B cell (primary cell): Measurements from ENCODE around the gene KIF1A. TPM values are rescaled to one million over a fixed set of nuclear protein-coding genes. Genes with fewer than 3 reads are reported as not detected.

Experiments
- ATAC-seq: fragments of 200-7000 bp; cut with Tn5 transposase; one replicate; pipeline ENCODE4 v1.10.0; 2021; ENCODE audit warnings: low read depth, mild to moderate bottlenecking, moderate number of reproducible peaks, moderate library complexity
- CTCF ChIA-PET: fragments of 350-600 bp; sonication (Branson Sonifier 250); formaldehyde crosslinking; loops from one replicate; lab custom pipeline; 2021; ENCODE audit warnings: antibody characterized with exemption, inconsistent platforms; lab: Charles Lee
- POLR2A ChIA-PET: fragments of 350-600 bp; sonication (Branson Sonifier 250); formaldehyde crosslinking; loops from one replicate; lab custom pipeline; 2021; ENCODE audit warnings: antibody characterized with exemption; lab: Charles Lee
- DNase-seq: peaks from one replicate; pipeline ENCODE4 v3.0.0; 2013
- H2AFZ ChIP-seq: 2 replicates; pipeline ENCODE4 v1.6.1; 2012; ENCODE audit warnings: mild to moderate bottlenecking, low read depth, low read length; ENCODE audit not compliant: insufficient read depth, poor library complexity, severe bottlenecking
- H3K27ac ChIP-seq, 2 donors: 1 replicate in 1 of 2; 2 replicates in 1 of 2; pipeline ENCODE4 v1.5.1; 2012 to 2013; ENCODE audit warnings: low read length in 2 of 2, mild to moderate bottlenecking in 2 of 2, moderate library complexity in 1 of 2
- H3K27me3 ChIP-seq, 4 experiments: fragments of 200-600 bp in 1 of 4; sonication (generic) in 1 of 4; replicated peaks in 1 of 4; 1 replicate in 2 of 4; 2 replicates in 2 of 4; pipeline versions ENCODE4 v1.6.1 to v1.7.0; 2013 to 2016; ENCODE audit warnings: low read length in 3 of 4, mild to moderate bottlenecking in 2 of 4, mixed read lengths in 1 of 4, moderate library complexity in 1 of 4; ENCODE audit not compliant: insufficient read depth in 4 of 4, control insufficient read depth in 3 of 4; ENCODE audit errors: control extremely low read depth in 1 of 4
- H3K36me3 ChIP-seq, 2 experiments: replicated peaks in 1 of 2; 1 replicate in 1 of 2; 2 replicates in 1 of 2; pipeline versions ENCODE4 v1.6.1 to v1.7.1; 2013; ENCODE audit warnings: low read length in 1 of 2; ENCODE audit not compliant: insufficient read depth in 2 of 2, control insufficient read depth in 1 of 2; ENCODE audit errors: control extremely low read depth in 1 of 2, extremely low read depth in 1 of 2
- H3K4me1 ChIP-seq, 2 donors: fragments of 200-600 bp in 1 of 2; sonication (generic) in 1 of 2; 1 replicate in 1 of 2; 2 replicates in 1 of 2; pipeline versions ENCODE4 v1.5.1 to v1.6.1; 2013 to 2017; ENCODE audit warnings: low read length in 2 of 2; ENCODE audit not compliant: control insufficient read depth in 2 of 2, insufficient read depth in 2 of 2
- H3K4me2 ChIP-seq: replicated peaks from 2 replicates; pipeline ENCODE3; 2012; ENCODE audit warnings: mild to moderate bottlenecking, low read depth, low read length; ENCODE audit not compliant: poor library complexity, severe bottlenecking
- H3K4me3 ChIP-seq, 5 experiments: fragments of 200-600 bp in 1 of 5; sonication (generic) in 1 of 5; 1 replicate in 3 of 5; 2 replicates in 2 of 5; pipeline versions ENCODE4 v1.5.1 to v1.7.0; 2011 to 2016; ENCODE audit warnings: low read length in 4 of 5, mild to moderate bottlenecking in 4 of 5, low read depth in 2 of 5, control low read depth in 1 of 5, moderate library complexity in 1 of 5; ENCODE audit not compliant: insufficient read depth in 1 of 5; ENCODE audit errors: control extremely low read depth in 1 of 5, extremely low read depth in 1 of 5
- H3K79me2 ChIP-seq: fragments of 200-600 bp; sonication (generic); one replicate; pipeline ENCODE4 v1.6.0; 2016; ENCODE audit warnings: low read length; ENCODE audit not compliant: control insufficient read depth, insufficient read depth
- H3K9ac ChIP-seq: fragments of 200-600 bp; sonication (generic); 2 replicates; pipeline ENCODE4 v1.6.1; 2017; ENCODE audit warnings: mild to moderate bottlenecking, low read length, moderate library complexity
- H3K9me3 ChIP-seq, 3 donors: one replicate each; pipeline versions ENCODE4 v1.6.1 to v1.7.1; 2013; ENCODE audit warnings: low read length in 2 of 3; ENCODE audit not compliant: control insufficient read depth in 2 of 3, insufficient read depth in 1 of 3; ENCODE audit errors: control extremely low read depth in 1 of 3
- H4K20me1 ChIP-seq: 2 replicates; pipeline ENCODE4 v1.6.0; 2012; ENCODE audit warnings: mild to moderate bottlenecking, low read length; ENCODE audit not compliant: insufficient read depth, control insufficient read depth, poor library complexity, severe bottlenecking
- H3K27ac Mint-ChIP-seq: one replicate; pipeline ENCODE4 v1.8.0; 2021; ENCODE audit warnings: mixed read lengths
- H3K27me3 Mint-ChIP-seq: one replicate; pipeline ENCODE4 v1.8.0; 2021; ENCODE audit warnings: mixed read lengths
- H3K4me1 Mint-ChIP-seq: one replicate; pipeline ENCODE4 v1.8.0; 2021; ENCODE audit warnings: mixed read lengths
- H3K4me3 Mint-ChIP-seq: one replicate; pipeline ENCODE4 v1.8.0; 2021; ENCODE audit warnings: mixed read lengths
- H3K9me3 Mint-ChIP-seq: one replicate; pipeline ENCODE4 v1.8.0; 2022; ENCODE audit warnings: mixed read lengths; ENCODE audit not compliant: insufficient read depth
- CTCF ChIP-seq: fragments of 200-600 bp; IDR thresholded peaks from one replicate; pipeline ENCODE4 v1.8.0; 2022; ENCODE audit warnings: antibody characterized with exemption, mild to moderate bottlenecking
- EZH2 ChIP-seq: IDR thresholded peaks from 2 replicates; pipeline ENCODE4 v1.6.1; 2012; ENCODE audit warnings: borderline replicate concordance, low read depth, mild to moderate bottlenecking, moderate library complexity, low read length; ENCODE audit not compliant: insufficient read depth, poor library complexity, severe bottlenecking
- WGBS: methylation state at CpG from one replicate; pipeline ENCODE4 v1.1.5; 2013; ENCODE audit warnings: missing lambda C conversion rate; ENCODE audit not compliant: insufficient coverage; 5-methylcytosine and 5-hydroxymethylcytosine counted together
- intact Hi-C: fragments of 100-400 bp; cut with micrococcal nuclease; formaldehyde crosslinking; loops from one replicate; pipeline ENCODE4 v1.10.0; 2022
- polyA plus RNA-seq: library from polyadenylated mRNA; depleted of rRNA; stranded (reverse); fragments of >200 nt; gene quantifications from 2 replicates; pipeline ENCODE4 v1.2.3, GENCODE V29; 2012
- total RNA-seq, 2 donors: library from RNA; stranded (reverse); fragments of 120-200 nt in 1 of 2; gene quantifications; 1 replicate in 1 of 2; 2 replicates in 1 of 2; pipeline versions ENCODE4 v1.2.3 to v1.2.4, GENCODE V29; 2013 to 2022

Gene KIF1A
- total and polyA plus RNA-seq, 2 donors (not counting 1 experiment from before 2014, with no cell fraction given): not detected

DNA sequence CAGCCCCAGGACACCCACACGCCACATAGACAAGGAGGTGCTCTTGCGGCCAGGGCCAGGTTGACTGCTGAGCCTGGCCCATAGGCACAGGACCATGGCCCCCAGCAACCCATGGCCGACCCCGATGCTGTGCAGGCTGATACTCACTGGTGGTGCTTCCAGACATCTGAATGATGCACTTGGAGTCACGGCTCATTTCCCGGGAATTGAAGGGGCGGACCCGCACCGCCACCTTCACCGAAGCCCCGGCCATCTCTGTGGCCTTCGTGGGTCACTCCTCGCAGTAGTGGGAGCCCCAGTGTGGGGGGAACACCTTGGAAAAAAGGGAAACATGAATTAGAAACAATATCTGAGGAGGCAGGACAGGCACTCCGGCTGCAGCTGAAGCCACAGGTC, 22.5 kb downstream of the KIF1A start:
- no peak overlapping the region for H3K4me3 Mint-ChIP-seq
- H3K4me3 ChIP-seq: no peak overlapping the region
- no peak overlapping the region for H2AFZ ChIP-seq
- no peaks in the 10 kb centered on the region for H3K4me1 Mint-ChIP-seq
- no peaks in the 10 kb centered on the region for H3K9me3 Mint-ChIP-seq
- H4K20me1 ChIP-seq: no peaks in the 10 kb centered on the region
- no peaks in the 10 kb centered on the region for H3K4me1 ChIP-seq
- H3K4me2 ChIP-seq: no peak overlapping the region
- H3K79me2 ChIP-seq: no peaks in the 10 kb centered on the region
- DNase-seq: no peak
- H3K27ac ChIP-seq: no peak overlapping the region
- peaks cover 0 to 10% (median 2%) of the 10 kb centered on the region in 4 experiments for H3K27me3 ChIP-seq
- H3K27me3 Mint-ChIP-seq: peaks cover 34% of the 10 kb centered on the region
- H3K36me3 ChIP-seq: no peaks in the 10 kb centered on the region
- CTCF ChIA-PET: no interaction called here
- no peak for ATAC-seq
- no peak for TF ChIP-seq CTCF
- TF ChIP-seq EZH2: no peak
- intact Hi-C loops: no loop called here
- POLR2A ChIA-PET: no interaction called here
- H3K27ac Mint-ChIP-seq: no peak overlapping the region
- H3K9me3 ChIP-seq: peaks cover 0 to 5% (median 0%) of the 10 kb centered on the region in 3 donors
- WGBS: 91% methylated on average over 12 of the region's 14 CpGs
- no peak overlapping the region for H3K9ac ChIP-seq

DNA sequence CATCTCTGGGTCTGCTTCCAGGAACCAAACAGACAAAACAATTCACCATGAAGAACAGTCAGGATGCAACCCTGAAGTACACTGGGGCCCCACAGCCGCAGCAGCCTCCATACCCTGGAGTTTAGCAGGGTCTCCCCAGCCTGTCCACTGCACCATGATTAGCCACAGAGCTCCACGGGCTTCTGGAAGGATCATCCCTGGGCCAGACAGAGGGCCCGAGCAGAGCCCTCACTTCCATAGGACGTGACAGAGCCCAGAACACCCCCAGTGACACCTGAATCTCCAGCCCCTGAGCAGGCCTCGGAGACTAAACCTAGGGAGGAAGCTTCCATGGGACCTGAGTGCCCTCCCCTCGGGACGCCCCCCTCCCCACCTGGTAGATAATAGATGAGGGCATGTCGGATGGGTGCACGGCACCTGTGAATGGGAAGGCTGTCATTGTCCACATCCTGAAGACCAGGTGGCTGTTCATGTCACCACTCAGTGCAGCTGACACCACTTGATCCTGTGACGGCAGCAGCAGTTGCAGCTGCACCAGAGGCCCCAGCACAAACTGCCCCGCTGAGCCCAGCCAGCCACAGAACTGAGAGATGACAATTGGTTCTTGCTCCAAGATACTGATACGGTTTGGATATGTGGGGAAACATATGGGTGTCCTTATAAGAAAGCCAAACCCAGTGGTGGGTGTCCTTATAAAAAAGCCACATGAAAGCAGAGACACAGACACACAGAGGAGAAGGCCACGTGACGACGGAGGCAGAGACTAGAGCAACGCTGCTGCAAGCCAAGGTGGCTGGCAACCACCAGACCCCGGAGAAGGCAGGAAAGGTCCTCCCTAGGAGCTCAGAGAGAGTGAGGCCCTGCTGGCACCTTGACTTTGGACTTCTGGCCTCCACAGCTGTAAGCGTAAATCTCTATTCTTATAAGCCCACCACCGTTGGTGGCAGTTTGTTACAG, 23.2 kb downstream of the KIF1A start:
- H3K4me1 ChIP-seq: no peaks in the 10 kb centered on the region
- no peak overlapping the region for H3K9ac ChIP-seq
- ChIA-PET POLR2A (no interaction called here), CTCF (no interaction called here)
- no peak overlapping the region for H3K27ac Mint-ChIP-seq
- H3K4me3 ChIP-seq: no peak overlapping the region
- WGBS: 80% methylated on average over 17 of the region's 19 CpGs
- intact Hi-C loops: no loop called here
- ATAC-seq (no peak), DNase-seq (no peak)
- peaks cover 0 to 5% (median 0%) of the 10 kb centered on the region in 3 donors for H3K9me3 ChIP-seq
- H3K36me3 ChIP-seq: no peaks in the 10 kb centered on the region
- H3K4me3 Mint-ChIP-seq: no peak overlapping the region
- no peaks in the 10 kb centered on the region for H3K4me1 Mint-ChIP-seq
- no peak overlapping the region for H3K4me2 ChIP-seq
- TF ChIP-seq EZH2 (no peak), CTCF (no peak)
- no peaks in the 10 kb centered on the region for H4K20me1 ChIP-seq
- H2AFZ ChIP-seq: no peak overlapping the region
- H3K27ac ChIP-seq: no peak overlapping the region
- H3K9me3 Mint-ChIP-seq: no peaks in the 10 kb centered on the region
- no peaks in the 10 kb centered on the region for H3K79me2 ChIP-seq
- peaks cover 0 to 10% (median 2%) of the 10 kb centered on the region in 4 experiments for H3K27me3 ChIP-seq
- H3K27me3 Mint-ChIP-seq: peaks cover 28% of the 10 kb centered on the region
